Measurements from ENCODE around the gene SPRR1A.

The SPRR1A gene

GRCh38 chr1:153032677-153033308, 48.9 kb downstream of the SPRR1A start:
- DNase-seq = peak; percentile 14

GRCh38 chr1:153035211-153035610, 51.3 kb downstream of the SPRR1A start:
- DNase-seq = no peak
